HG03558 (cell line): ENCODE measurements around the gene IGSF21.

Source experiments
- ATAC-seq: cut with Tn5 transposase; IDR thresholded peaks from one replicate; pipeline ENCODE4 v1.9.1; 2021; ENCODE audit warnings: moderate number of reproducible peaks; ENCODE audit not compliant: unreplicated experiment; ENCODE audit errors: extremely low read depth

IGSF21 gene

GRCh38 chr1:18118078-18118477 is 10.5 kb downstream of the IGSF21 start:
- no peak for ATAC-seq

GRCh38 chr1:18118491-18118890 is 10.9 kb downstream of the IGSF21 start:
- ATAC-seq = no peak

GRCh38 chr1:18119289-18119688 is 11.7 kb downstream of the IGSF21 start:
- no peak for ATAC-seq

- no peak for ATAC-seq
These were observed 12.3 kb downstream of the IGSF21 start for GRCh38 chr1:18119771-18120377.

DNA sequence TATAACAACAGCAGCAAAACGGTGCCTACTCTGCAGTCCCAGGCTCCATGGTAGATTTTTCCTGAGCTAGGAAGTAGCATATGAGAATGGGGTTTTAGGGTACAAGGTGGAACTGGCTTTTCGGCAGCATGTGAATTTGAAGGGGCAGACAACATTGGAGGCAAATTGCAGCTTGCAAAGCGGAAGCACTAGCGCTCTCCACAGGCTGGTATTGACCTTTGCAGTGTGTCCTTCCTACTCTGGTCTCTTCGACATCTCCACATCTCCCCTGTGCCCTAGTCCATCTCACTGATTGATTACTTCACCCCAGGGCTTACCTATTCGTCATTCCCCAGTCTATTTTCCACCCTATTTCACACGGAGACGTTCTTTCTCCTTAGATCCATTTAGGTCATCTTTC is 13.0 kb downstream of the IGSF21 start:
- ATAC-seq = no peak

- ATAC-seq = no peak
These were observed 13.6 kb downstream of the IGSF21 start for GRCh38 chr1:18121072-18121820.

- no peak for ATAC-seq
These were observed 15.9 kb downstream of the IGSF21 start for GRCh38 chr1:18123467-18123992.

DNA sequence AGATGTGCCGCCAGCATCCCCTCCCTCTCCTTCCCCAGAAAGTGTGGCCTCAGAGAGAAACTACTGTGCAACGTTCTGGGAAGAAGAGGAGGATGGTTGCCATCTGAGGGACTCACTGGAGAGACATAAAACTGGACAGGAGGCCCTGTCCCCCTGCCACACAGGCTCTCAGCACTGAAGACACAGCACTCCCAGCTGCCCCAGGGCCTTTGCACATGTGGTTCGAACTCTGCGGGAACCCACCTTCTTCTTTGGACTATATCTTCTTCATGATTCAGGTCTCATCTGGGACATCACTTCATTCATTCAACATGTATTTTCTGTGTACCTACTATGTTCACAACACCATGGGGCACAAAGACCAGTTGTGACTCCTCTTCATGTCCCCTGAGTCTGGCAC is 17.4 kb downstream of the IGSF21 start:
- ATAC-seq = no peak

- ATAC-seq = no peak
These were observed 19.0 kb downstream of the IGSF21 start for GRCh38 chr1:18126616-18127015.

DNA sequence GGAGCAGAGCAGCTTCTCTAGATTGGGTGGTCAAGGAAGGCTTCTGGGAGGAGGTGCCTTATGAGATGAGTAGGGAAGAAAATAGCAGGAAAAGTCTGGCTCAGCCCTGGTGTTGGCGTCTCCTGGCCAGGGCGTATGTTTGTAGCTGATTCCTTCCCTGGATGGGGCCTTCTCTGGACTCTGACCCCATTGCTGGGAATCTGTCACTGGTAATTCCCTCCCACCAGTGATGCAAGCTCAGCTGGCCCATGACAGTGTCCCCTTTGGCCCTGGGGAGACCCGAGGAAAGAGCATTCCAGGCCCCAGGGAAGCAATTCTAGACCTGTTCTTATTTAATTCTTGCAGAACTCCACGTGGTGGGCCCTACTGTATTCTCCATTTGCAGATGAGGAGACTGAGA is 20.7 kb downstream of the IGSF21 start:
- no peak for ATAC-seq

- ATAC-seq = no peak
These were observed 22.8 kb downstream of the IGSF21 start for GRCh38 chr1:18130356-18130755.

DNA sequence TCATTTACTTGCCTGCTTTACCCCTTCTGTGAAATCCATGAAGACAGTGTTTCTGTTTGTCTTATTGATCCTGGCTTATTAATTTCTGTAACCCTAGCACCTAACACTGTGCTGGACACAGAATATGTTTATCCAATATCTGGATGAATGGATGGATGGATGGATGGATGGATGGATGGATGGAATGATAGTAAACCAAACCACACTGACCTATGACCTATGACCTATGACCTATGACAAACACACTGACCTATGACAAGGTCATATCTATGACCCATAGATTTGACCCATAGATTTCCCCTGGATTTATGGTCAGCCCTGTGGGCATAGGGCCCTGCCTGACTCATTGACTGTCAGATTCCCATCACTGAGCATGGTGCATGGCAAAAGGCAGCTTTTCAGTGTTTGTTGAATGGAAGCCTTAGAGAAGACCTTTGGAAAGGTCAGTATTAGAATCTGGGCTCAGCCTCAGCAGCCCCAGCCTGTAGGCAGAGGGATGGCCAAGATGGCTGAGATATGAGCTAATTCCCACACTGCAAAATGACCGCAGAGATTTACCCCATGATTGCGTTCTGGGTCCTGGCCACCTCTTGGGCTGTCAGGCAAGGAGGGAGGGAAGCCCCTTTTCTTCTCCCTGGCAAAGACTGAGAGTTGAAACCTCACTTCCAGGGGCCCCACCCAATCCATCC is 24.6 kb downstream of the IGSF21 start:
- no peak for ATAC-seq

GRCh38 chr1:18132711-18133541 is 25.3 kb downstream of the IGSF21 start:
- no peak for ATAC-seq

GRCh38 chr1:18134324-18135046 is 26.9 kb downstream of the IGSF21 start:
- ATAC-seq = no peak

- no peak for ATAC-seq
These were observed 30.3 kb downstream of the IGSF21 start for GRCh38 chr1:18137759-18138345.

DNA sequence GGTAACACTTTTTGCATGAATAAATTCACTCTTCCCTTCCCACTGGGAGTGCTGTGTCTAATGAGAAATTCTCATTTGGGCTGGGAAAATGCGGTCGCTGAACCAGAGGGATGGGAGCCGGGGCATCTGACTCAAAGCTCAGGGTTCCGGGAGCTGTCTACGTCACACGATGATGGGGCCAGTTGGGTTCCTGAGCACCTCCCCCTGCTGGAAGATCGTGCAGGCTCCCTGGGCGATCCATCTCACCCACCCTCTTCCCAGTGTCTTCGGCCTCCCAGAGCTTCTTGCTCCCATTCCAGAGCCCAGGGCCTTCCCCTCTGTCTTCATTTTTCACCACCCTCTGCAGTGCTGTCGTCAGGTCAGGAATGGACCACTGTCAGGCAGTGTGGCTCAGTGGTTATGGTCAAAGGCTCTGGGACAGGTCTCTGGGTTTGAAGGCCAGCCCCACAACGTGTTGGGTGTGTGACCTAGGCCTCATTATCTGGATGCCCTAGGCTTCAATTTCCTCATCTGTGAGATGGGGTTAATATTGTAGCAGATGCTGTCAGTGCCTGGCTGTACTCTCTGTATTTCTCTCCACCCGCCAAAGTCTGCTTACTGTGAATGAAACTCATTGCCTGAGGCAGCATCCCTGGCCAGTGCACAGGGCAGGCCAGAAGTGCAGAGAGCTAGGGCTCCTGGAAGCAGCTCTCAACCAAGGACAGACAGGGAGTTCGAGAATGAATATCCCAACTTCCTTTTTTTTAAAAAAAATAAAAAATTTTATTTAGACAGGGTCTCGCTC is 31.8 kb downstream of the IGSF21 start:
- ATAC-seq = no peak

DNA sequence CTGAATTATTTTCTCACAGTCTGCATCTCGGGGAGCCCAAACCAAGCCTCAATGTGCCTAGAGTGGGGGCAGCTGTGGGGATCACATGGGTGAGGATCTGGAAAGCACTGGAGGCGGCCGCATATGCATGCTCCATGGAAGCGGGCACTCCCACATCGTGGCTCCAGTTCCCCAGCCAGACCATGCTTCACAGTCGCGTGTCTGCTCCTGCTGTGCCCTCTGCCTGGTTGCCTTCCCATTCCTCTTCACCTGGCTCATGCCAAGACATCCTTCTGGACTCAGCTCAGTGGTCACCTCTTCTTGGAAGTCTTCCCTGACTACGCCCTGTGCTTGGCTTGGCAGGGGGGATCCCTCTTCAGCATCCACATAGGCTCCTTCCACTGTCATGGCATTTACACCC is 32.8 kb downstream of the IGSF21 start:
- no peak for ATAC-seq

GRCh38 chr1:18141661-18142060 is 34.1 kb downstream of the IGSF21 start:
- ATAC-seq = no peak

DNA sequence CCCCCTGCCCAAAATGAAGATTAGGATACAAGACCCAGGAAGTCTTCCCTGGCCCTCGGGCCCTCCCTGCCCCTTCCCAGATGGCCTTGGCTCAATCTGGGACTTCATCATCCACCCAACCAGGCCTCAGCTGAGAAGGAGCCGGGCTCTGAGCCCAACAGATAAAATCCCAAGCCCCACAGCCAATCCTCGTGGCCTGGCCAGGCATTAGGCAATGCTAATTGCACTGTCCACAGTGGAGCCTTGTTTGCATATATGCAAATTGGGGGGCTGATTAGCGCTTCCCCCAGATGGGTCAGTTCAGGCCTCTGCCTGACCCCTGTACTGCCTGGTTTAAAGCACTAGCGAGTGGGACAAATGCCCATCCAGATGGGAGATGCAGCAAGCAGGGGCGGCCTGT is 34.9 kb downstream of the IGSF21 start:
- ATAC-seq = no peak
